SU-DHL-6 (cell line): ENCODE measurements around the gene ADIPOR2.

Experiments used
- CTCF ChIP-seq: fragments of 200-600 bp; sonication (generic); IDR thresholded peaks from one replicate; pipeline ENCODE4 v1.5.1; 2017; ENCODE audit warnings: antibody characterized with exemption, mild to moderate bottlenecking, low read length, moderate library complexity; ENCODE audit not compliant: insufficient read depth, poor library complexity, severe bottlenecking
- EZH2phosphoT487 ChIP-seq: fragments of 200-600 bp; sonication (generic), shearing (Covaris generic); conservative IDR thresholded peaks from 2 replicates; pipeline ENCODE4 v1.6.1; 2018; ENCODE audit warnings: mild to moderate bottlenecking, antibody characterized with exemption, low read length, moderate library complexity, mixed read lengths

DNA sequence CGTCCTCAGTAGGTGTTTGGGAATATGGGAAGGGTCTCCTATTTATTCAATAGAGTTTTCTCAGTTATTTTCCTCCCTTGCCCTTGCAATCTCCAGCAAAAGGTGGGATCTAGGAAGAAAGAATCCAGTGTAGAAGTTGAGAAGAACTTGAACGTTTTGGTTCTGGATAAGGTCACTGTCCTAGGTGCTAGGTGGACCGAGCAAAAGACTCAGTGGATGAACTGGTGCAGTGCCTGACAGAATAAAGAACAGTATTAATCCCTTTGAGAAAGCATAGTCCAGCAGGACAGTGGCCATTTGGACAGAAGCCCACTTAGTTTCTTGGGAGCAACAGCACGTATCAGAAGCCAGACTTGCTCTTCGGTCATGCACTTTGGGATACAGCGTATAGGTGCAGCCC, 96.8 kb downstream of the ADIPOR2 start:
- TF ChIP-seq CTCF (no peak), EZH2phosphoT487 (no peak)
